ENCODE data around the gene OR2T29.

OR2T29 gene

GRCh38 chr1:248507773-248508172, 54.8 kb downstream of the OR2T29 start, which contains the start of gene OR2G6:
Gene OR2G6, plus strand, starts transcription at chr1:248508073. Its CDS starts 13,574 bp downstream, at chr1:248521647.
- FAIRE-seq = peak; percentile 97

Data from A204.1 (cell line).